NCI-H524 treated with DMSO at 0.1 percent for 48 hours (cell line): ENCODE data around the gene COL5A1.

ENCODE experiments used
- DNase-seq: peaks from one replicate; lab custom pipeline; 2025; lab: John Stamatoyannopoulos, UW

The COL5A1 gene

DNA sequence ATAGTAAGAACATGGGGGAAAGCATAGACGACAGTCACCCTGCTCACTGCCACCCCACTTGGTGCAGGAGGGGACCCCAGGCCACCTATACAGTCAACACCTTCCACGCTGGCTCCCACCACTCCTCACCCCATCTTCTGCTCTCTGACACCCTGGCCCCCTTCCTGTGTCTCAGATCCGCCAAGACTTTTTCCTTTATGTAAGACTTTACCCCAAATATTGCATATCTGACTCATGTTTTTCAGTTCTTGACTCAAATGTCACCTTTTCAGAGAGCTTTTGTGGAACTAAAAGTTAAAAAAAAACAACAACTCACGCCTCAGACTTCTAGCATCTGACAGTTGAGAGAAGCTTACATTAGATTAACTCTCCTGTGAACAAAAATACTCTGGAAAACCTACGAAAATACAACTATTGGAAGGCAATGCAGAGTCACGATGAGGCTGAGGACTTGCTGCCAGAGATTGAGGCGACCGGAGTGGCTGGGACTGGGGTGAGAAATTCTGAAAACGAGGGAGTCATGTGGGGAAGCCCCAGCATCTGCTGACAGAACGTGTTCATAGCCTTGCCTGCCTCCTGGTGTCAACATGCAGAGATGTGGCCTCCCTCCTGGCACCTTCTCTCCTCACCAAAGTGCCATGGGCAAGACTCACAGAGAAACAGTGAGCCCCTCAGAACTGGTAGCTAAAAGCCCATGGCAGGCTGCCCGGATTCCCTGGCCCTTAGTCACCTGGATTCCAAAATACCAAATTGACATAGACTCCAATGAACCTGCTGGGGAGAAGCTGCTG is 216.6 kb downstream of the COL5A1 start:
- DNase-seq = no peak

- no peak for DNase-seq
Observed at GRCh38 chr9:134860510-134860909, 218.9 kb downstream of the COL5A1 start.

DNA sequence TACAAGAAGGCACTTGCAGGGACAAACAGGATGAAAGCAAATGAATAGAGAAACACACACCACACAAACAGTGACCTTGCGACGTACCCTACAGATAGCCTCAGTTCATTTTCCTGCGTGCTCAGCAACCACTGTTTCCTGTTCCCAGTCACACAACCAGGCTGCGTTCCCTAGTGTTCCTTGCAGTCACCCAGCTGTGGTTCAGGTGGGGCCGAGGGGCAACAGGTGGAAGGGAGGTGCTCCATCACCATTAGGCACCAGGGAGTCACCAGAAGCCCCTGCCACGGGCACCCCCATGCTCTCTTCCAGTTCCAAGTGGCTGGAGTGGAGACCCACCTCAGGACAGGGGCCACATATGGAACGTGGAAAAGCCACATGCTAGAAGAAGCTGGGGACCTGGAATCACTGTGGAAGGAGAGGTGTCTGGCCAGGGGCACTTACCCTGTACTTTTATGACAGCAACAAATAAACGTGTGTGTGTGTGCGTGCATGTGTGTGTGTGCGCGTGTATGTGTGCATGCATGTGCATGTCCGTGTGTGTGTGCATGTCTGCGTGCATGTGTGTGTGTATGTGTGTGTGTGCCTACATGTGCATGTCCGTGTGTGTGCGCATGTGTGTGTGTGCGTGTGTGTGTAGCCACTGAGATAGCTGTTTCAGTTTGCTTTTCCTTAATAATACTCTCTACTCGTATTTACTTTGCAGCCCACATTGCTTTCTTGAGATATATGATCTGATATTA is 220.2 kb downstream of the COL5A1 start:
- DNase-seq = no peak

GRCh38 chr9:134863306-134863902 is 221.8 kb downstream of the COL5A1 start:
- DNase-seq = no peak

GRCh38 chr9:134863941-134864820 is 222.6 kb downstream of the COL5A1 start:
- no peak for DNase-seq

GRCh38 chr9:134864821-134865190 is 223.2 kb downstream of the COL5A1 start:
- no peak for DNase-seq

GRCh38 chr9:134867917-134868750 is 226.5 kb downstream of the COL5A1 start:
- no peak for DNase-seq

- peak; percentile 6 for DNase-seq
Observed at GRCh38 chr9:134868751-134869553, 227.3 kb downstream of the COL5A1 start.

DNA sequence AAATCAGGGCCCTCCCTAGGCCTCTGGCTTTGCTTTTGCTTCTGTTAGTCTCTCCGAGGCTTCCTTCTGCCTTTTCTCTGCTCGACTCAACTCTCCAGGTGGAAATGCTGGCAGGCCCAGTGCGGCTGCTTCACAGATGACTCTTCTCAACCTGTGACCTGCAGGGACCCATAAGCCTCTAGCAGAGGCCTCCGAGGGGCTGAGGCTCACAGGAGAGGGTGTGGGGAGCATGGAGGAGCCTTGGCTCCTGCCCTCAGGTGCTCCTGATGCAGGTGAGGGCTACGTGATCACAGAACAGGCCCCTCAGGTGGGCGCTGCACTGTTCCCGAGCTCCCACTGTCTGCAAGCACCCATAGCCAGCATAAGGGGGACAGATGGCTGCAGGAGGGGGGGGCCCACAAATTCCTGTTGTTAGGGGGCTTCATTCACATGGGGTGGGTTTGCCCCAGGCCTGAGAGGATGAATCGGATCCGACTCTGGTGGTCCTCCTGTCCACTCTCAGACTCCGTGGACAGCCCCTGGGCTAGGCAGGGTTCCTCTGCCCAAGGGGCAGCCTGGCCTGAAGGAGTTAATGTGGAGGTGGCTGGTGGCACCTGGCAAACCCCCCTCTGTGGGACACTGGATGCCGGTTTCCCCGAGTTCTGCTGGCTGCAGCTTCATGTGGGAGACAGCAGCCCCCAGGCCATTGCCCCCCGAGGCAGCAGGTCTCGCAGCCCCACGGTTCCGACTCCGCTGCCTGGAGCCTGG is 228.1 kb downstream of the COL5A1 start:
- DNase-seq = no peak

- no peak for DNase-seq
Observed at GRCh38 chr9:134870301-134870694, 228.7 kb downstream of the COL5A1 start.

GRCh38 chr9:134870746-134871662 is 229.4 kb downstream of the COL5A1 start:
- DNase-seq = no peak

DNA sequence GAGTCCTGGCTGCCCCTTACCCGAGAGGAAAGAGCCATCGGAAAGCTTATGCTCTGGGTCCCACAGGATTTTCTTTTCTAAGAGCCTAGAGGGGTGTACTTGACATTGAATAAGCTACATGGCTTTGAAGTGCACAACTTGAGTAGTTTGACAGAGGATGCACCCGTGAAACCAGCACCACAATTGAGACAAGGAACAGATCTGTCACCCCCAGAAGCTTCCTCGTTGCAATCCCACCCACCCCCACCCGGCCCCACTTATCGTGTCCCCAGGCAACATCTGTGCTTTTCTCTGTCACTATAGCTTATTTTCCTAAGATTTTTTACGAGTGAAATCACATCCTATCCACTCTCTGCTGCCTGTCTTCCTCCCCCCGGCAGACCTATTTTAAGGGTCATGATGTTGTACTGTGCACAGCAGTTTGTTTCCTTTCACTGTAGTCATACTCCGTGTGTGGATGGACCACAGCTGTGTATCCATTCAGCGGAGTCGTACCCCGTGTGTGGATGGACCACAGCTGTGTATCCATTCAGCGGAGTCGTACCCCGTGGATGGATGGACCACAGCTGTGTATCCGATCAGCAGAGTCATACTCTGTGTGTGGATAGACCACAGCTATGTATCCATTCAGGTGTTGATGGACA is 230.2 kb downstream of the COL5A1 start:
- no peak for DNase-seq

- DNase-seq = no peak
Observed at GRCh38 chr9:134872482-134873231, 231.1 kb downstream of the COL5A1 start.

DNA sequence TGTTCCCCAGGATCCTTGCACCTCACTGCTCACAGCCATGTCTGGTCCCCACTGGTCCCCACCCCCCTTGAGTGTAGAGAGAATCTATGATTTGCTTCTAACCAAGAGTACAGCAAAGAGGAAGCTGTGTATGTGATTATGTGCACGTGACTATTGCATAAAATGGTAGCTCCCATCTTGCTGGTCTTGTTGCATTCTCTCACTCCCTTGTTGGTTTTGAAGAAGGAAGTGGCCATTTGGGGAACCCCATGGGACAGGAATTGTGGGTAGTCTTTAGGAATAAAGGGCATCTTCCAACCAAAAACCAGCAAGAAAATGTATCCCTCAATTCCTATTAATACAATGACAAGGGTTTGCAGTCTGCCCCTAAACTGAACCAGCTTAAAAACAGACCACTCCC is 233.8 kb downstream of the COL5A1 start:
- no peak for DNase-seq

DNA sequence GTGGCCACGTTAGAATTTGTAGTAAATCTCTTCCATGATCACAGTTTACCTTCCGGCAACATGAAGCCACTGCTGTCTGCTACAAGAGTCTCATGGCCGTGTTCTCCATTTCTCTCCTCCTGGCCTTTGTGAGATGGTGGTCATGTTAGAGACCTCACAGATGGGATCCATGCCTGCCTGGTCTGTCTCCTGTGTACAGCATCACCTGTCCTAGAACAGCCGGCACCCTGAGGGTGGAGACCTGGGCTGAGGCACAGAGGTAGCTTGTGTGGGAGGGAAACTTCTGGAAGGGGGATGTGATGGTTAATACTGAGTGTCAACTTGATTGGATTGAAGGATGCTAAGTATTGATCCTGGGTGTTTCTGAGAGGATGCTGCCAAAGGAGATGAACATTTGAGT is 235.9 kb downstream of the COL5A1 start:
- no peak for DNase-seq

DNA sequence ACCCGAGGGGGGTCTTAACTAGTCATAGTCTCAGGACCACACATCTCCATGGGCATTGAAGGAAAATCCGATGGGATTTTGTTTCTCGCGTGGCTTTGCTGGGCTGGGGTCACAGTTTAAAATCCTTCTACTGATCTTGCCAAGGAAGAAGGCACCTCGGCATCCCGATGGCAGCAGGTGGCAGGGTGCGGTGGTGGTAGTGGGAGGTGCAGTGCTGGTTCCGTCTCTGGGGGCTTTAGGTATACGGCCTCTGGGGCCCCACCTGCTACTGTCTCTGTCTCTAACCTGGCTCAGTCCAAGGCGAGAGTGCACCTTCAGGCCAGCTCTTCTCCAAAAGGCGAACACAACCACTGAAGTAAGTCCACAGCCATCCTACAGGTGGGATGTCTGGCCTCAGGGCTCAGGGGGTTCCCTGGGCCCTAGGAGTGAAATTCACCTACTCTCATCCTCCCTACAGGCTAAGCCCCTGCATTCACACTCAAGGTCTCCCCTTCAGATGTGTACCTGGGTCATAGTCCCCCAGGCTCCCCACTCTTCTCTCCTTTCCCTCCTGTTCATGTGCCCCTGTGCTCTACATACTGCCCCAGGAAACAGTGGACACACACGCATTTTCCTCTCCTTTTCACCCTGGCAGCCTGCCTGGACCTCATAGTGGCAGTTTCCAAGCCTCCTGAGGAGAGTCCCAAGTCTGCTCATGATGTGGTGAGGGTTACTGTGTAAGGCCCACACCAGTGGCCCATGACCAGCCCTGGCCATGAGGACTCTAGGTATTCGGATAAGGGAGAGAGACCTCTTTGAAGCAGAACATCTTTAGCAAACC is 238.3 kb downstream of the COL5A1 start:
- DNase-seq = no peak
